HCT116 (cell line): ENCODE results near the gene ACY1. TPM values are rescaled to one million over a fixed set of nuclear protein-coding genes. Genes with fewer than 3 reads are reported as not detected.

Experiments used
- ATAC-seq: fragments of 200-7000 bp; cut with Tn5 transposase; 2 replicates; pipeline ENCODE4 v1.9.1; 2020; ENCODE audit warnings: mild to moderate bottlenecking, moderate library complexity
- BruUV-seq: library from RNA; stranded (reverse); fragments of 400-500 nt; replicated peaks from 2 replicates; lab custom pipeline; 2021; lab: Mats Ljungman, UMichigan
- CTCF ChIA-PET: fragments of 300-600 bp; sonication (Branson Sonifier 250); formaldehyde crosslinking; loops from one replicate; lab custom pipeline; 2021; ENCODE audit warnings: antibody characterized with exemption; lab: Charles Lee
- POLR2A ChIA-PET: fragments of 300-600, 350-600 bp; sonication (Branson Sonifier 250); formaldehyde crosslinking; loops from one replicate; lab custom pipeline; 2021; ENCODE audit warnings: antibody characterized with exemption; lab: Charles Lee
- RAD21 ChIA-PET, 2 experiments: fragments of 300-600 bp; sonication (Branson Sonifier 250); formaldehyde crosslinking; loops; one replicate each; lab custom pipeline; 2023; ENCODE audit warnings: low total read pairs in 2 of 2; ENCODE audit not compliant: uncharacterized antibody in 2 of 2, unreplicated experiment in 2 of 2, low non-redundant PET in 1 of 2; lab: Charles Lee
- DNase-seq: peaks from one replicate; pipeline ENCODE4 v3.0.0-alpha.2; 2010; ENCODE audit warnings: low read depth, low spot score
- H2AFZ ChIP-seq: fragments of 200-600 bp; shearing (Covaris generic), sonication (generic); 2 replicates; pipeline ENCODE4 v1.6.1; 2017; ENCODE audit warnings: low read depth, mixed run types, mixed read lengths, antibody characterized with exemption, low read length; ENCODE audit not compliant: poor library complexity, severe bottlenecking
- H3K27ac ChIP-seq: 2 replicates; pipeline ENCODE4 v1.5.1; 2012; ENCODE audit warnings: low read depth, low read length
- H3K27me3 ChIP-seq: fragments of 200-600 bp; sonication (generic); 2 replicates; pipeline ENCODE4 v1.6.1; 2016; ENCODE audit warnings: mixed run types, low read length, mixed read lengths; ENCODE audit not compliant: insufficient read depth
- H3K36me3 ChIP-seq, 2 experiments: fragments of 200-500 bp in 1 of 2; fragments of 200-600 bp in 1 of 2; sonication (Bioruptor generic) in 1 of 2; sonication (generic) in 1 of 2; 2 replicates each; pipeline versions ENCODE4 v1.5.1 to v1.6.1; 2014 to 2016; ENCODE audit warnings: low read length in 2 of 2, inconsistent platforms in 1 of 2, mixed read lengths in 1 of 2, mixed run types in 1 of 2; ENCODE audit not compliant: insufficient read depth in 2 of 2, control insufficient read depth in 1 of 2
- H3K4me1 ChIP-seq, 2 experiments: fragments of 200-600 bp in 1 of 2; sonication (generic) in 1 of 2; 2 replicates each; pipeline versions ENCODE4 v1.5.1 to v1.6.1; 2012 to 2017; ENCODE audit warnings: low read length in 2 of 2, inconsistent platforms in 1 of 2, mild to moderate bottlenecking in 1 of 2, mixed read lengths in 1 of 2, mixed run types in 1 of 2, moderate library complexity in 1 of 2; ENCODE audit not compliant: insufficient read depth in 2 of 2, control insufficient read depth in 1 of 2
- H3K4me2 ChIP-seq: fragments of 200-600 bp; sonication (generic); 2 replicates; pipeline ENCODE4 v1.6.1; 2017; ENCODE audit warnings: mixed run types, low read length, mixed read lengths
- H3K4me3 ChIP-seq, 2 experiments: fragments of 200-600 bp in 1 of 2; sonication (generic) in 1 of 2; replicated peaks in 1 of 2; 2 replicates each; pipeline ENCODE4 v1.5.1; 2011 to 2016; ENCODE audit warnings: low read length in 2 of 2, control low read depth in 1 of 2, low read depth in 1 of 2, mild to moderate bottlenecking in 1 of 2, mixed read lengths in 1 of 2, mixed run types in 1 of 2
- H3K79me2 ChIP-seq: fragments of 200-600 bp; sonication (generic); 2 replicates; pipeline ENCODE4 v1.6.1; 2017; ENCODE audit warnings: mild to moderate bottlenecking, mixed run types, low read length, moderate library complexity, mixed read lengths; ENCODE audit not compliant: insufficient read depth
- H3K9ac ChIP-seq: fragments of 200-600 bp; sonication (generic); 2 replicates; pipeline ENCODE4 v1.6.1; 2016; ENCODE audit warnings: low read length, mixed read lengths
- H3K9me2 ChIP-seq: fragments of 200-600 bp; sonication (generic), shearing (Covaris generic); 2 replicates; pipeline ENCODE4 v1.6.1; 2017; ENCODE audit warnings: mixed run types, mild to moderate bottlenecking, moderate library complexity; ENCODE audit not compliant: insufficient read depth
- H3K9me3 ChIP-seq, 2 experiments: fragments of 200-500 bp in 1 of 2; fragments of 200-600 bp in 1 of 2; sonication (Bioruptor generic) in 1 of 2; sonication (generic) in 1 of 2; 2 replicates each; pipeline ENCODE4 v1.6.1; 2014 to 2017; ENCODE audit warnings: low read length in 2 of 2, mixed read lengths in 2 of 2, inconsistent platforms in 1 of 2, low read depth in 1 of 2, mild to moderate bottlenecking in 1 of 2, mixed run types in 1 of 2, moderate library complexity in 1 of 2; ENCODE audit not compliant: control insufficient read depth in 1 of 2, insufficient read depth in 1 of 2
- H4K20me1 ChIP-seq: fragments of 200-600 bp; sonication (generic), shearing (Covaris generic); 2 replicates; pipeline ENCODE4 v1.6.1; 2017; ENCODE audit warnings: mixed run types, mild to moderate bottlenecking, moderate library complexity; ENCODE audit not compliant: insufficient read depth
- CBX3 ChIP-seq: IDR thresholded peaks from 2 replicates; pipeline ENCODE4 v1.6.1; 2012; ENCODE audit warnings: low read depth
- EGR1 ChIP-seq: IDR thresholded peaks from 2 replicates; pipeline ENCODE4 v1.6.1; 2012; ENCODE audit warnings: low read depth
- EZH2phosphoT487 ChIP-seq: fragments of 200-600 bp; IDR thresholded peaks from 2 replicates; pipeline ENCODE4 v1.6.1; 2018; ENCODE audit warnings: antibody characterized with exemption, borderline replicate concordance
- JUND ChIP-seq: IDR thresholded peaks from 2 replicates; pipeline ENCODE4 v1.6.1; 2012
- MAX ChIP-seq: IDR thresholded peaks from 2 replicates; pipeline ENCODE4 v1.6.1; 2012
- POLR2A ChIP-seq: IDR thresholded peaks from 2 replicates; pipeline ENCODE4 v1.7.0; 2011; ENCODE audit warnings: borderline replicate concordance; ENCODE audit not compliant: insufficient read depth, insufficient read length; ENCODE audit errors: extremely low read depth
- POLR2AphosphoS5 ChIP-seq: IDR thresholded peaks from 2 replicates; pipeline ENCODE4 v1.6.1; 2011; ENCODE audit warnings: mild to moderate bottlenecking, low read depth, low read length, moderate library complexity
- RAD21 ChIP-seq: IDR thresholded peaks from 2 replicates; pipeline ENCODE4 v1.6.1; 2012; ENCODE audit warnings: low read depth, mild to moderate bottlenecking
- REST ChIP-seq: IDR thresholded peaks from 2 replicates; pipeline ENCODE4 v1.6.1; 2012; ENCODE audit warnings: low read depth
- SIN3A ChIP-seq: IDR thresholded peaks from 2 replicates; pipeline ENCODE4 v1.6.1; 2012; ENCODE audit warnings: low read depth
- SRF ChIP-seq: IDR thresholded peaks from 2 replicates; pipeline ENCODE4 v1.6.1; 2012; ENCODE audit warnings: low read depth
- TCF7L2 ChIP-seq: IDR thresholded peaks from 2 replicates; pipeline ENCODE4 v1.7.0; 2011; ENCODE audit warnings: borderline replicate concordance, inconsistent platforms; ENCODE audit not compliant: insufficient read depth, insufficient read length; ENCODE audit errors: extremely low read depth
- YY1 ChIP-seq: IDR thresholded peaks from 2 replicates; pipeline ENCODE4 v1.6.1; 2011; ENCODE audit warnings: low read length, low read depth, moderate library complexity, mild to moderate bottlenecking; ENCODE audit not compliant: insufficient replicate concordance; ENCODE audit errors: extremely low read depth
- intact Hi-C: fragments of 100-400 bp; cut with micrococcal nuclease; formaldehyde crosslinking; loops from 2 replicates; pipeline ENCODE4 v1.10.0; 2022
- total RNA-seq: library from RNA; stranded (reverse); gene quantifications from one replicate; pipeline ENCODE4 v1.2.1, GENCODE V29; 2021; ENCODE audit not compliant: unreplicated experiment
- TF ChIP-seq, protein P1 (sequence below), 3 experiments: fragments of 200-600 bp in 1 of 3; sonication (generic) in 1 of 3; IDR thresholded peaks in 2 of 3; conservative IDR thresholded peaks in 1 of 3; 2 replicates each; pipeline ENCODE4 v1.5.1; 2012 to 2017; ENCODE audit warnings: low read depth in 2 of 3, low read length in 2 of 3, antibody characterized with exemption in 1 of 3, borderline replicate concordance in 1 of 3, control low read depth in 1 of 3, mild to moderate bottlenecking in 1 of 3, mixed read lengths in 1 of 3, mixed run types in 1 of 3, moderate library complexity in 1 of 3; ENCODE audit not compliant: insufficient read depth in 1 of 3

Gene ACY1
- total RNA-seq, 1 experiment from 2014 or later = 73.2 TPM

GRCh38 chr3:52006017-52006819 is 22.9 kb downstream of the ACY1 start:
- intact Hi-C loops = no loop called here
- H3K4me2 ChIP-seq = peak overlapping the region; percentile 43
- H3K27ac ChIP-seq = no peak overlapping the region
- RAD21 ChIA-PET = no interaction called here
- H3K79me2 ChIP-seq = no peaks in the 10 kb centered on the region
- H3K9me3 ChIP-seq = no peaks in the 10 kb centered on the region
- H3K36me3 ChIP-seq = no peaks in the 10 kb centered on the region
- no peak for ATAC-seq
- CTCF ChIA-PET = interaction anchor here (0.8 kb wide), 1 partner anchor 24 kb away, joined by 3 read pairs; no protein-coding TSS in a partner anchor
- no peaks in the 10 kb centered on the region for H3K9me2 ChIP-seq
- H3K9ac ChIP-seq = no peak overlapping the region
- H2AFZ ChIP-seq = no peak overlapping the region
- POLR2A ChIA-PET = interaction anchor here (0.8 kb wide), 1 partner anchor 51 kb away, joined by 3 read pairs; no protein-coding TSS in a partner anchor
- no peak for DNase-seq
- no peak overlapping the region for H3K4me3 ChIP-seq
- peaks cover 4 to 20% of the 10 kb centered on the region in 2 experiments for H3K4me1 ChIP-seq
- no TSS peak for BruUV-seq
- no peaks in the 10 kb centered on the region for H3K27me3 ChIP-seq
- H4K20me1 ChIP-seq = no peaks in the 10 kb centered on the region
- TF ChIP-seq JUND (no peak), POLR2AphosphoS5 (no peak), EZH2phosphoT487 (no peak), RAD21 (no peak), TCF7L2 (no peak), MAX (no peak), SIN3A (no peak), CBX3 (no peak), YY1 (no peak), EGR1 (no peak), POLR2A (no peak), REST (no peak), SRF (no peak)
- TF ChIP-seq, protein P1, sequence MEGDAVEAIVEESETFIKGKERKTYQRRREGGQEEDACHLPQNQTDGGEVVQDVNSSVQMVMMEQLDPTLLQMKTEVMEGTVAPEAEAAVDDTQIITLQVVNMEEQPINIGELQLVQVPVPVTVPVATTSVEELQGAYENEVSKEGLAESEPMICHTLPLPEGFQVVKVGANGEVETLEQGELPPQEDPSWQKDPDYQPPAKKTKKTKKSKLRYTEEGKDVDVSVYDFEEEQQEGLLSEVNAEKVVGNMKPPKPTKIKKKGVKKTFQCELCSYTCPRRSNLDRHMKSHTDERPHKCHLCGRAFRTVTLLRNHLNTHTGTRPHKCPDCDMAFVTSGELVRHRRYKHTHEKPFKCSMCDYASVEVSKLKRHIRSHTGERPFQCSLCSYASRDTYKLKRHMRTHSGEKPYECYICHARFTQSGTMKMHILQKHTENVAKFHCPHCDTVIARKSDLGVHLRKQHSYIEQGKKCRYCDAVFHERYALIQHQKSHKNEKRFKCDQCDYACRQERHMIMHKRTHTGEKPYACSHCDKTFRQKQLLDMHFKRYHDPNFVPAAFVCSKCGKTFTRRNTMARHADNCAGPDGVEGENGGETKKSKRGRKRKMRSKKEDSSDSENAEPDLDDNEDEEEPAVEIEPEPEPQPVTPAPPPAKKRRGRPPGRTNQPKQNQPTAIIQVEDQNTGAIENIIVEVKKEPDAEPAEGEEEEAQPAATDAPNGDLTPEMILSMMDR (IDR thresholded peaks at IDR 0.05 in 2 of 3, conservative IDR thresholded peaks at IDR 0.05 in 1 of 3; ENCODE audit: borderline replicate concordance in 1 of 3, insufficient read depth in 1 of 3, low read depth in 2 of 3, low read length in 2 of 3) = no peak
- TF ChIP-seq, all 23 proteins: peak for 0
